ENCODE data around the gene RAD17.
A peak's percentile ranks its signal among the peaks of the same experiment; 100 is the strongest.
"Not testable (repeated sequence)": the region's sequence is repeated elsewhere in the genome, so short reads cannot be mapped to it uniquely, and the experiment has no call there.

Gene RAD17

GRCh38 chr5:69404659-69405330 is 35.2 kb downstream of the RAD17 start:
- no peak for DNase-seq

GRCh38 chr5:69414885-69415583 is 45.4 kb downstream of the RAD17 start, which contains the start of gene MARVELD2:
Gene MARVELD2, plus strand, starts transcription at chr5:69415116. Its CDS starts 4,270 bp downstream, at chr5:69419386.
- DNase-seq = peak; percentile 77

- no peak for DNase-seq
Observed at GRCh38 chr5:69415584-69415958, 46.0 kb downstream of the RAD17 start.

- DNase-seq = no peak
Observed at GRCh38 chr5:69416180-69416579, 46.6 kb downstream of the RAD17 start.

- DNase-seq = no peak
Observed at GRCh38 chr5:69416699-69417098, 47.1 kb downstream of the RAD17 start.

GRCh38 chr5:69418554-69418953 is 48.9 kb downstream of the RAD17 start:
- DNase-seq = no peak

- DNase-seq = no peak
Observed at GRCh38 chr5:69431424-69432303, 62.0 kb downstream of the RAD17 start.

- DNase-seq = peak; percentile 32
Observed at GRCh38 chr5:69432412-69433206, 63.0 kb downstream of the RAD17 start.

GRCh38 chr5:69435276-69435884 is 65.8 kb downstream of the RAD17 start:
- not testable (repeated sequence) for DNase-seq

- DNase-seq = no peak
Observed at GRCh38 chr5:69444127-69444754, 74.6 kb downstream of the RAD17 start.

GRCh38 chr5:69449511-69449910 is 79.9 kb downstream of the RAD17 start:
- no peak for DNase-seq

GRCh38 chr5:69450116-69450515 is 80.5 kb downstream of the RAD17 start:
- DNase-seq = peak; percentile 88

- not testable (repeated sequence) for DNase-seq
Observed at GRCh38 chr5:69450527-69450926, 80.9 kb downstream of the RAD17 start.

- DNase-seq = no peak
Observed at GRCh38 chr5:69451941-69452647, 82.5 kb downstream of the RAD17 start.

GRCh38 chr5:69453487-69453886 is 83.9 kb downstream of the RAD17 start:
- not testable (repeated sequence) for DNase-seq

- DNase-seq = no peak
Observed at GRCh38 chr5:69454460-69455249, 85.0 kb downstream of the RAD17 start.

- DNase-seq = not testable (repeated sequence)
Observed at GRCh38 chr5:69455428-69455988, 85.9 kb downstream of the RAD17 start.

GRCh38 chr5:69462170-69462569 is 92.6 kb downstream of the RAD17 start:
- no peak for DNase-seq

All from suppressor macrophage treated with lipopolysaccharide for 4 hours (primary cell).